Measurements from ENCODE around the gene ETFA.

ETFA gene
- 53.9 to 106 reads per million in 2 experiments for total RNA-seq

DNA sequence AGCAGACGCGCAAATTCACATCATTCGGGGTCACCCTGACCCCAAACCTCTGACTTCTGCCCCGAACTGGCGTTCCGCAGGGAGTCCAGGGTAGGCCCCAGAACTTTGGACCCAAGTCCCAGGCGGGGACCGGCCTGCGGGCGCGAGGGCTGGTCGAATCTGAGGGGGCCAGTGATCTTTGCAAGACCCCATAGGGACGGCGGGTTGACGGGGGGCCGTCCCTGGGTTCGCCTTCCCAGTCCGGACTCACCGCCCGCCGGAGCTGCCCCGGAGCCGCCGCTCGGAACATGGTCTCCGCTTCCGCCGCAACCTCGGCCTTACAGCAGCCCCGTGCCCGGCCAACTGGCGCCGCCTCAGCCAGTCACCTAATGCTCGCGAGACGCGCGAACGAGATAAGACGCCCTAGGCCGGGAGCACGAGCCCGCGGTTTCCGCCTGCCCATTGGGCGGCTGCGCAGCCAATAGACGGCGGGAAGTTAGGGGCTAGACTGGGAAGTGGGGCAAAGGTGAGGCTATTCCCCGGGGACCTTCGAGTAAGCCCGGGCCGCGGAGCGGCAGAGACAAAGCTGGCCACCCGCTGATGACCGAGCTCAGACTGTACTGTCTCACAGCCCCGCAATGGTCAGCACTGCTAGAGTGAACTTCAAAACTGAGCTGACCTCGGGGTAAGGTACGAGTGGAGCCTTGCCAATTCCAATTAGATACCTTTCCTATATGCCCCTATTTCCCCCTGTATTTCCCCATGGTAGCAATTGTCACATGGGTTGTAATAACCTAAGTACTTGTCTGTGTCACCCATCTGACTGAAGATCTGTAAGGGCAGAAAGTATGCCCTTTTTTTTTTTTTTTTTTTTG lies at the start of gene ETFA:
TSS of gene ETFA (minus strand) at position 370 of the 854 bp plus-strand sequence. CDS start at position 289, 81 bp downstream.
- peak; percentile 78 for DNase-seq (ENCODE audit: low read depth)

DNA sequence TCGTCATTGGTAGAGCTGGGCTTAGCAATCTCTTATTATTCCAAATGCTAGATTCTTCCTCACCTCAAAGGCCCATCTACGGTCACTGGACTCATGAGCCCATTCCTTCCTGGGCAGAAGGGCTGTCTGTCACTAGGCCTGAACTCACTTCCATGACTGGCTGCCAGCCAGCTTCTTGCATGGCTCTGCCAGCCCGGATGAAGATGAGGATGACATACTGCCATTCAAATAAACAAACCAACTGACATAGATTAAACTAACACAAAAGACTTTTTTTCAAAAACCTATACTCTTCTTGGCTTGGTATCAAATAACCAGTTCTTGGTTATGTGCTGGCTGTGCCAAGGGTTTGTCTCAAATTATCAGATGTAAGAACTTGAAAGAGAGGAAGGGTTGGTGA lies 49.1 kb upstream of the ETFA start:
- no peak for DNase-seq (ENCODE audit: low read depth)

DNA sequence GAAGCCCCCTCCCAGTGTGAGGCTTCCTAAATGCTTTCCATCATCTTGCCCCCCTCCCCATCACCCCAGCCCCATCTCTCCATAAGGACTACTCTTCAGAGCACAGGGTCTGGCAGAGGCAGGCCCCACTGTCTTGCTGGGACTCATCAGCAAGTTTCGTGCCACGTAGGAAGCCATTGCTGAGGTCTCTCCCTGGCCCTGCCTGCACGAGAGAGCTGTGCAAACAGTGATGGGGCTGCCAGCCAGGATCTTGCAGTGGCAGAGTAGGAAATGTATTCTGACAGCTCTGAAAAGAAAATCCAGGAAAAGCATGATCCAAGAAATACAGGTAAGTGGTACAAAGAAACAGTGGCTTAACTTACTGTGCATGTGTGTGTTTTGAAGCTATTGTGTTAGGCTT lies 47.9 kb upstream of the ETFA start:
- no peak for DNase-seq (ENCODE audit: low read depth)

DNA sequence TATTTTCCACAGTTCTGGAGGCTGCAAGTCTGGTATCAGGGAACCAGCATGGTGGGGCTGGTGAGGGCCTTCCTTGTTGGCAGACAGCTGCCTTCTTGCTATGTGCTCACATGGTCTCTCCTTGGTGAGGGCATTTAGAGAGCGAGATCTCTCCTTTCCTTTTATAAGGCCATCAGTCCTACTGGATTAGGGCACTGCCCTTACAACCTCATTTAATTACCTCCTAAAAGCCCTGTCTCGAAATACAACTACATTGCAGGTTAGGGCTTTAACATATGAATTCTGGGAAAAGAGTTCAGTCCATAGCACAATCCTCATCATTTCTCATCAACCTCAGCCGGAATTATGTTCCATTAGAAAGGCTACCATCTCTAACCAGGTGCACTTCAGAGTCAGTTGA lies 47.2 kb upstream of the ETFA start:
- no peak for DNase-seq (ENCODE audit: low read depth)

DNA sequence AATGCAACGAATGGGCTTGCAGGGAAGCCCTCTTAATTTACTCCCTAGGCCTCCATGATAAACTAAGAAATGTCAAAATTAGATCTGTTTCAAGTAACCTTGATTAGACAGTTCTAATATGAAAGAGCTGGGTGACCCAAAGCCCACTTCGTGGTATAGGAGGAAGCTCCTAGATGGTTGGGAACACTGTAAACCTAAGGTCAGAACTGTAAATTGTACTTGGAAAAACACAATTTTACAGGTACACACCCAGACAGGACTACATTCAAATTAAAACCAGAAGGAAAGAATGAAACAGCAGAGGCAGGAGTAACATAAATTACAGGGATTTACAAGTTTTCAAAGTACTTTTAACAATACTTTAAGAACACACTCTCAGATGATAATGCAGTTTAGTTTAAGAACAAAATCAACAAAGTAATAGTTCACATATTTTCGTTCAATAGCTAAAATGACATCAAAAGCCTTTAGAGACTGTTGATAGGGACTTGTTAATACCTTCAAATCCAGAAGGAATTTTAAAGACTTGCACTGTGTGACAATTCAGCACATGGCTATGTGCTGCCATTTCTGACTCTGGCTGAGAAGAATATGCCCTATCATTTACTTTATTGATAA lies 43.7 kb upstream of the ETFA start:
- DNase-seq (ENCODE audit: low read depth), result no peak

DNA sequence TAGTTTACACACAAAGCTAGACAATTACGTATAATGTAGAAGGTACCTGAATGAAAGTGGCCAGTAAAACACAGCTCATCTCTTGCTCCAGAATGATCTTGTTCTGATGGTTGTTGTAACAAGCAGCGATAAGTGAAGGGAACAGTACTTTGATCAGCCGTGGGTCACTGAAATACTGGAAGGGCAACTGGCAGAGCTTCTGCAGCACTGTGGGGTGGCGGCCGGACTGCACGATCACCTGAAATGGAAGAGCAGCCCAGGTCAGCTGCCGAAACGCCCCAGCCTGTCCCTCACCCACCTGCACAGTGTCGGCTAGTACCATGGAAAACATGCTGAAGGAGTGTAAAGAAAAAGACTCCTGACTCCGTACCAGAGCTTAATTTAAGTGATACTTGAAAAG lies 42.6 kb upstream of the ETFA start:
- no peak for DNase-seq (ENCODE audit: low read depth)

DNA sequence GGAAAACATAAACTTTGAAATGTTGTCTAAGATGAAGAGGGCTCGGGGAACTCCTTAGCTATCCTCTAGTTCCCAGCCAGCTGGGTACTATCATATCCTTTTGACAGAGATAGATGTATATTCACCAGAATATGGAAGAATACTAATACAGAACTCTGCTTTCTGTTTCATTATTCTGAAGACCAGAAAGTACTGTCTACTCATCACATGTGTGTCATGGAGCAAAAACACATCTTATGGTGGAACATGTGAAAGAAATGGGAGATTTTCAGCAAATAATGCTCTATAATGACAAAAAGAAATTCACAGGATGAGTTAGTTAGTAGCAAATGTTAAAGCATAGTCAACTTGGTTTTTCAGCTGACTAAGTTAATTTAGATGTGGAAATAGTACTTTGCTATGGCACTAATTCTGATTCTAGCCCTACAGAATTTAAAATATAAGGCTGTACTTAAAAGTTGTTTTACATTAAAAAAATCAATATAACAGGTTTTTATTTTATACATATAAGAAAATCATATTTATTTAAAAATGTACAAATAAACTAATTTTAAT lies 41.8 kb upstream of the ETFA start:
- DNase-seq (ENCODE audit: low read depth), result no peak

DNA sequence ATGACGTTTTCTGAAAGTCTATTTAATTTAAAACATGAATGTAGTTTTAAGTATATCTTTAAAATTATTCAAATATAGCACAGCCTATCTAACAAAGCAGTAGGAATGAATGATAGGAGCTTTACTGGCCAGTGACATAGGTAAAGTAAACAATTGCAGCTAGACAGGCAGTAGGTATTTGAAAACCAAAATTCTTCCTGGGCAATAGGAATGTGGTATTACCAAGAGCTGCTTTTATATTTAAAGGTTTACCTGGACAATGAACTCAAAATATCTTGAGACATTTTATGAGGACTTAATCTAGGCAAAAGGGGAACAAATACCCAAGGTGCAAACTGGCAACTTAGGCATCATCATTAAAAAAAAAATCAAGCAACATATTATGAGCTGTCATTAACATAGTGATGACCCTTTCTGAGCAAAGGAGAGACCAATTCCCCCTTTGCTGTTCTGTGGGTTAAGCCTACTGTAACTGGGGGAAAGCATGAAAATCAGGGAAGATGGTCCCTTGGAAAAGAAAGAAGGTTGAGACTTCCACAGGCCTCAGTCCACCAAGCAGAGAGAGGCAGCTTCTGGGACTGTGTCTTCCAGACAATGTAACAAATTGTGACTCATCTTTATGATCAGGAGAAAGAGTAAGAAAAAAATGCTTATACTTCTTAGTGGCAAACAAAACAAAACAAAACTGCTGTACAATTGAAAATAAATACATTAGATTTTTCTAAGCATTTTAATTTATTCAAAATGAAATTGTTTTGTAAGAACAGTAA lies 38.2 kb upstream of the ETFA start:
- DNase-seq (ENCODE audit: low read depth), result no peak

DNA sequence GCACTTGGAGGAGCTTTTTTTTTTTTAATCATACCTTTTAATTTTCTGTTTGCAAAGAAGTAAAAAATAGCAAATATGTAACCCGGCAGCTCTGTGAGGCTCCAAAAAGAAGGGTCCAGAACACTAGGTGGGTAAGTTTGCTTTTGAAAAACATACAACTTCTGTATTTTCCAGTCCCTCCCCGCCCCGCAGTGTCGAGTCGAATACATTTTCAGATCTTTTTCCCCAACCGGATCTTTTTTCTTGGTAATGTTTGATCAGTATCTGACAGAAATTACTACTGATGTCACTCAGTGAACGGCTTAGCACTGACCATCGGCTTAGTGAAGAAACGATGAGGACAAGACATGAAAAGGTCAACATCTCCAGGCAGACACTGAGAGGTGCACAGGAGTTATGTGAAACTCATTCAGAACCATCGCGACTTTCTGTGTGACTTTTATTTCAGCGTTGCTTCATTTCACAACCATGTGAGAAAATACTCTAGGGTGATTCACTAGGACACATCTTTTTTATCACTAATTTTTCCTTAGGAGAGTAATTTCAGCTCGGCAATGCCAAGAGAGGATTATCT lies 36.3 kb upstream of the ETFA start:
- DNase-seq (ENCODE audit: low read depth), result no peak

DNA sequence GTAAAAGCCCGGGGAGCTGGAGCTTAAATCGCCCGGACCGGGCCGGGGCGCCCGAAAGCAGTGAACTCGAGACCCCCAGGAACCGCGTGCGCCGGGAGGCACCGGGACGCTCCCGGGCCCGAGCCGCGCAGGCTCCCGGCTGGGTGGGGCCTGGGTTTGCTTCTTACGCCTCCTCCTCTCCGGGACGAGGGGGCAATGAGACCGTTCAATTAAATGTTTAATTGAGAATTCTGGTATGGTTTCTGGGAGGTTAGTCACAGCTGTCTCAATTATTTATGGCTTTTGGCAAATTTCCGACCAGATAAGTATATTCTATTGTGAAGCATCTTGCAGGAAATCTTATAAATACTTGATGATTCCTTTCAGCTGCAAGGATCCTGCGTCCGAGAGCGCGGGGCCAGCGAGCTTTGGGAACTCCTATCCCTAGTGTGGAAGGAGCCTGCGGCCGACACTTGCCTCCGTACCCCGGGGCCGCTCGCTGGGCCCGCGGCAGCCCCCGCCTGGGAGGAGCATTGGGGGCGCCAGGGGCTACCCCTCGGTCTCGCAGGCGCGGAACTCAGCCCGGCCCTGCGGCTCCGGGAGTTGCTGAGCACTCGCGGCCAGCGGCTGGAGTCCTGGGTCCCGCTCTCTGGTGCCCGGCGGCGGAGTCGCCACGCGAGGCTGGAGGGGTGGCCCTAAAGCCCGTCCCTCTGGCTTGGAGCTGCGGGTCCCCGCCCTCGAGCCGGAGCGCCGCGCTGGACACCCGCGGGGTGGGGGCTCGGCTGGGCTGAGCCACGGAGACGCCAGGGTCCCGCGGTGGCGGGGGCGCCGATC lies 35.6 kb upstream of the ETFA start:
- no peak for DNase-seq (ENCODE audit: low read depth)

DNA sequence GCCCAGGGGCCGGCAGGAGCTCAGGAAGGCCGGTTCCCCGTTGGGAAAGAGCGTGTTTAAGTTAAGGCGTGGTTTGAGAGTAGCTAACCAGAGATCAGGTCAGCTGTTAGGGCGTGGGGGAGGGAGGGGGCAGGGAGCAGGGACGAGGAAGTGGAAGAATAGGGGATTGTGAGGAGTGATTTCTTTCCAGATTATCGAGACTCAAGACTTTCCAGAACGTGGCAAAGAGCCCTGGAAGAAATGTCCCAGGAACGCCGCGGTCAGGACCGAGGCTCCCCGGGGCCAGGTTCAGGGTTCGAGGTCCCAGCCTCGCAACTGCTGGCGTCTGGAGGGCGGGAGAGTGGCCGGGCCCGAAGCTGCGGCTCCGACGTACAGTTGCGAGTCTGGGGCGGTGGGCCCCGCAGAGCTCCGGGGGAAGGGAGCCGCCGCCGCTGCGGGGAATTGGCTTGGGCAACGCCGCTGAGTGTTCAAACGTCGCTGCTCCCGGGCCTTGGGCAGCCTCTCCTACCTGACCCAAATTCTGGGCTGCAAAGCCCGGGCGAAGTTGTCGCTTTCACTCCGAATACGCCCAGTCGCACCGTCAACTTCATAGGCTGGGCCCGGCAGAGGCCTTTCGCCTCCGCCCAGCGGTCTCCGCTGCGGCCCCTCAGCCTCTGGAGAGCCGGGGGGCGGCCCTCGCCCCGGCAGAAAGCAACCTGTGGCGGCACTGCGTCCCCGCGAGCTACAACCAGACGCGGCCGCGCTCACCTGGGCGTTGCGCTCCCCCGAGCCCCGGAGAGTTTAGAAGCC lies 34.8 kb upstream of the ETFA start:
- DNase-seq (ENCODE audit: low read depth), result no peak

DNA sequence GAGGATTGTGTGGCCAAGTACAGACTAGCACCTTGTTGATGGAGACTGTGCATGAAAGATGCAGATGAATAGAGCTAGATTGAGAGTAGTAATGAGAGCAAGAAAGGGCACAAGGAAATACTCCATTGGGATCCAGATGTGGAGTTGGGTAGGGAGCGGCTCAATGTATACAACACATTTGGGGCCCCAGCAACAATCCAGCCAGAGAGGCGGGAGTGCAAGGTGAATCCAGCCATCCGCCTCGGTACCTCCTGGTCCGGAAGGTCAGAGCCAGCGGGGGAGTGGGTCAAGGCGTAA lies 34.3 kb upstream of the ETFA start:
- no peak for DNase-seq (ENCODE audit: low read depth)

DNA sequence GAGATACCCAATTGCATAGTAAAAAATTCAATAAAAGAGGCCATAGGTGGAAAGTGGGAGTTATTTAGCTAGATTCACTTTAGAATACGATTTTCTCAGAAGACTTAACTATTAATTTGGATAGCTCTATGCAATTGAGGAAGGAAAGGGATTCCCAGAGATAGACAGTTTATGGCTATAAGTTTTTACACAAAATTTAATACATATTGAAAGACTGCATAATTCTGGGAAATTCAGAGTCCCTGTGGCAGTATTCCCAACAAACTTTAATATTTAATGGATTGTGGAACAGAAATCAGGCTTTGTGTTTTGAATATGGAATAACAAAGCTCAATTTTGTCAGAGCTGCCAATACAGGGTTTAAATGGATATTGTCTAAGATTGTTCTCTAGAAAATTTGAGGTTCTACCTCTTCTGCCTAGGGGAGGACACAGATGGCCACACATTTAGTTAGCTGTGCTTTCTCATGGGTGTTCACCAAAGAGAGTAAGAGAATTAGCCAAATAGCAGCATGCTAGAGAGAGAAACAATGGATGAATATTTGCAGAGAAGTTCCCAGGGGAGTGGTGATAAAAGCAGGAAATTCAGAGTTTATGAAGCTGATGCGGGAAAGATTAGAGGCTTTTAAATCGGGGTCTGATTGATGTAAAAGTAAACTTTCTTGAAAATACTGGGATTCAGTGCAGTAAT lies 33.8 kb upstream of the ETFA start:
- DNase-seq (ENCODE audit: low read depth), result no peak

DNA sequence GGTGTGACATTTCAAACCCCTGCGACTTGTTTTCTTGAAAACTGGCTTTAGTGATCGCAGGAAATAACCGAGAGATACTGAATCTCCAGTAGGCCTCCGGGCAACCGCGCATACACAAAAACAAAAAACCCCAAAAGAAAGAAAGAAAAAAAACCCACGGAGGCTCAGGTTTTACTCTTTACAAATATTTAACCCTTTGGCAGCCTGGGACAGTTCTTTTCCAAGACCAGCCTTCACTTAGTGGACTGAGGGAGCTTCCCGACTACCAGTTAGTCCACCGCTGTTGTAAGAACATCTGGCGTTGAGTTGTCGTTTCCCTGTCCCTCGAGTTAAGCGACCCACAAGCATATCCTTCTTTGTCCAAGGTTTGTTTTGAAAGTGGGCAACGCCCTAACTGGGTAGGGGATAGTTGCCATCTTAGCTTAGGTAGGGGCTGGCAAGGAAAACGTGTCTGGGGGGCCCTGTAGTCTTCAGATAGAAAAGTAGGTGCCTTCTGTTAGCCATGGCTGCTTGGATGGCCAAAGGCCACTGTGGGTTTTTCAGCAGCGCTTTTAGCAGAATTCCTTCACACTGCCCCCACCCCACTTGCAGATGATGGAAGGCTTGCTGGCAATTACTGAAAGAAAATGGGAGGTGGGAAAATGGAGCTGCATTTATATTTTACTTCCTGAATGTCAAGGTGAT lies 32.2 kb upstream of the ETFA start:
- DNase-seq (ENCODE audit: low read depth), result no peak

DNA sequence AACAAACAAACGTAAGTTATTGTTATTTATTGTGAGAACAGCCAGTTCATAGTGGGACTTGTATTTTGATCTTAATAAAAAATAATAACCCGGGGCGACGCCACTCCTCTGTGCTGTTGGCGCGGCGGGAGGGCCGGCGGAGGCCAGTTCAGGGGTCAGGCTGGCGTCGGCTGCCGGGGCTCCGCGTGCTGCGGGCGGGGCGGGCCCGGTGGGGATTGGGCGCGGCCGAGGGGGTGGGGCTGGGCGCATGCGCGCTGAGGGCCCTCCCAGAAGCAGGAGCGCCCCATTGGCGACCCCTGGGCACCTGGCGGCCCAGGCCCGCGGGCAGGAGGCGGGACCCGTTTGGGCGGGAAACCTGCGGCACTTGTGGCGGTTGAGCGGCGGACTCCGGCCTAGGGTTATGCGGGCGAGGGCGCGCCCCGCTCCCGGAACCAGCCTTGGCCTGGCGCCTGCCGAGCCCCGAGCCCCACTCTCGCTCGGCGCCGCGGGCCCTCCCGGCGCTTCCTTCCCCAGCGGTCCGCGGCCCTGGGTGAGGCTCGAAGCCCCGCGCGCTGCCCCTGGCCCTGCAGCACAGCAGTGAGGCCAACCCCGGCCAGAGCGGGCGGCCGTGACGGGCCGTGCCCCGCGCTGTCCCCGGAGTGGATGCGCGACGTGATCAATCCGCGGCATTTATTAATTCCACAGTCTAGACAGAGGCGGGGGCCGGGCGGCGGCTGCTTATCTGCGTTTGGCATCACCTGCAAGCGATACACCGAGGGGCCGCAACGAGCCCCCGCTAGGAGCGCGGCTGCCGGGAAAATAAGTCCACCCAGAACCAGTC lies 31.3 kb upstream of the ETFA start:
- no peak for DNase-seq (ENCODE audit: low read depth)

DNA sequence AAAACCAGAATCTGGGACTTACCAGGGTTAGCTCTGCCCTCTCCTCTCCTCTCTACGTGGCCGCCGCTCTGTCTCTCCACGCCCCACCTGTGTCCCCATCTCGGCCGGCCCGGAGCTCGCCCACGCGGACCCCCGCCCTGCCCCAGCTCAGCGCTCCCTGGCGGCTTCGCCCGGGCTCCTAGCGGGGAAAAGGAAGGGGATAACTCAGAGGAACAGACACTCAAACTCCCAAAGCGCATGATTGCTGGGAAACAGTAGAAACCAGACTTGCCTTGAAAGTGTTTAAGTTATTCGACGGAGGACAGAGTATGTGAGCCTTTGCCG lies 30.8 kb upstream of the ETFA start:
- DNase-seq (ENCODE audit: low read depth), result no peak

DNA sequence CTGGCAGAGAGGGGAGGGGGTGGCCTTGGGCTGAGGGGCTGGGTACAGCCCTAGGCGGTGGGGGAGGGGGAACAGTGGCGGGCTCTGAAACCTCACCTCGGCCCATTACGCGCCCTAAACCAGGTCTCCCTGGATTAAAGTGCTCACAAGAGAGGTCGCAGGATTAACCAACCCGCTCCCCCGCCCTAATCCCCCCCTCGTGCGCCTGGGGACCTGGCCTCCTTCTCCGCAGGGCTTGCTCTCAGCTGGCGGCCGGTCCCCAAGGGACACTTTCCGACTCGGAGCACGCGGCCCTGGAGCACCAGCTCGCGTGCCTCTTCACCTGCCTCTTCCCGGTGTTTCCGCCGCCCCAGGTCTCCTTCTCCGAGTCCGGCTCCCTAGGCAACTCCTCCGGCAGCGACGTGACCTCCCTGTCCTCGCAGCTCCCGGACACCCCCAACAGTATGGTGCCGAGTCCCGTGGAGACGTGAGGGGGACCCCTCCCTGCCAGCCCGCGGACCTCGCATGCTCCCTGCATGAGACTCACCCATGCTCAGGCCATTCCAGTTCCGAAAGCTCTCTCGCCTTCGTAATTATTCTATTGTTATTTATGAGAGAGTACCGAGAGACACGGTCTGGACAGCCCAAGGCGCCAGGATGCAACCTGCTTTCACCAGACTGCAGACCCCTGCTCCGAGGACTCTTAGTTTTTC lies 30.2 kb upstream of the ETFA start:
- DNase-seq (ENCODE audit: low read depth), result no peak

DNA sequence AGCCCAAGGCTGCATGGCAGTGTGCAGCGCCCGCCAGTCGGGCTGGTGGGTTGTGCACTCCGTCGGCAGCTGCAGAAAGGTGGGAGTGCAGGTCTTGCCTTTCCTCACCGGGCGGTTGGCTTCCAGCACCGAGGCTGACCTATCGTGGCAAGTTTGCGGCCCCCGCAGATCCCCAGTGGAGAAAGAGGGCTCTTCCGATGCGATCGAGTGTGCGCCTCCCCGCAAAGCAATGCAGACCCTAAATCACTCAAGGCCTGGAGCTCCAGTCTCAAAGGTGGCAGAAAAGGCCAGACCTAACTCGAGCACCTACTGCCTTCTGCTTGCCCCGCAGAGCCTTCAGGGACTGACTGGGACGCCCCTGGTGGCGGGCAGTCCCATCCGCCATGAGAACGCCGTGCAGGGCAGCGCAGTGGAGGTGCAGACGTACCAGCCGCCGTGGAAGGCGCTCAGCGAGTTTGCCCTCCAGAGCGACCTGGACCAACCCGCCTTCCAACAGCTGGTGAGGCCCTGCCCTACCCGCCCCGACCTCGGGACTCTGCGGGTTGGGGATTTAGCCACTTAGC lies 29.6 kb upstream of the ETFA start:
- no peak for DNase-seq (ENCODE audit: low read depth)

Measured in T follicular helper cell (primary cell).